ENCODE data around the gene MEGF11. TPM values are rescaled to one million over a fixed set of nuclear protein-coding genes. Genes with fewer than 3 reads are reported as not detected.

Gene MEGF11
- total RNA-seq, 1 experiment from 2014 or later: 0.02 TPM

DNA sequence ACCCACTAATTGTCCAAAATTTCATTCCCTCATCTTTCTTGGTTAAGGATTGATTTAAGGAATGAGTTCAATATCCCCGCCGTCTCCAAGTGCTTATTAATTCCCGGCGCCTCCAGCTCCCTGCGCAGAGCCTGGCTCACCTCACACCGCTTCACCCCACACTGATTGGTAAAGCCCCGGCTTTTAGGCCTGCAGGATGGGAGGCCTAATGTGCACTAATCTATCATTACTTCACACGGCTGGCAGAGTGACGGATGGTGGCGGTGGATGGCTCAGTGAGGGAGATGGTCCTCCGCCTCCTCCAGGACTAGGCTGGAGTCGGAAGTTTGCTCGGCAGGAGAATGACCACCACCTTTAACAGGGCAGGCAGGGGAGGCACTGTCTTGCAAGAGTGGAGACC is 81.7 kb downstream of the MEGF11 start:
- DNase-seq (ENCODE audit: low read depth): no peak

GRCh38 chr15:66170716-66171115 is 82.8 kb downstream of the MEGF11 start:
- no peak for DNase-seq (ENCODE audit: low read depth)

GRCh38 chr15:66170042-66170441 is 83.5 kb downstream of the MEGF11 start:
- DNase-seq (ENCODE audit: low read depth): no peak

DNA sequence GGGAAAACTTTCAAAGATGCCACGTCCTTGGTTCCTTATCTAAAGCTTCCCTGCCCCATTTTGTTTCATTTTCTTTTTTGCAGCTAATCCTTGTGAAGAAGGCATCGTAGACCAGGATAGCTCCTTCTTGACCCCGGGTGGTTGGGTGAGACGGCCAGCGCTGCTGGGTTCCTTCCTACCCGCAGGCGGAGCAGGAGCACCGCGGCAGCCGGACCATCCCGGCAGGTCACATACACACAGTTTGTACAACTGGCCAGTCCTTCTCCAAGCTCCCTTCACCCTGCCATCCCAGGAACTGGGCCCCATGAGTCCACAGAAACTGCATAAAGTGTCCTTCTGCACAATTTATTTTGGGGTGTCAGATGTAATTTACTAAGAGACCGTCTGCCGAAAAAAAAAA is 83.9 kb downstream of the MEGF11 start:
- DNase-seq (ENCODE audit: low read depth): no peak

DNA sequence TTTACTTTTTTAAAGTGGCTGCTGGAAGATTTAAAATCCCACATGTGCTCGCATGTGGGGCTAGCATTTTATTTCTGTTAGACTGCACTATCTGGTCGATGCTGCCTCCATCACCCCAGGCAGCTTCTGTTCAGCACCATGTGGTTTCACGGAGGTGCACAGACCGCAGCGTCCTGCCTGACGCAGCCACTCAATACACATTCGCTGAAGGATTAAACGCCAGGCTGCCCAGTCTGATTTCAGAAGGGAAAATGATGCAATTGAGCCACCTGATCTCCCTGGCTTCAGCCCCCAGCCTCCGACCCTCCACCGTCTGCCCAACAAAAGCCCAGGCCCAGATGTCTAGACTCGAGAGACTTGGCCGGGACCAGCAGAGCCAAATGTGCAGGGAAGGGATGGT is 84.5 kb downstream of the MEGF11 start:
- no peak for DNase-seq (ENCODE audit: low read depth)

DNA sequence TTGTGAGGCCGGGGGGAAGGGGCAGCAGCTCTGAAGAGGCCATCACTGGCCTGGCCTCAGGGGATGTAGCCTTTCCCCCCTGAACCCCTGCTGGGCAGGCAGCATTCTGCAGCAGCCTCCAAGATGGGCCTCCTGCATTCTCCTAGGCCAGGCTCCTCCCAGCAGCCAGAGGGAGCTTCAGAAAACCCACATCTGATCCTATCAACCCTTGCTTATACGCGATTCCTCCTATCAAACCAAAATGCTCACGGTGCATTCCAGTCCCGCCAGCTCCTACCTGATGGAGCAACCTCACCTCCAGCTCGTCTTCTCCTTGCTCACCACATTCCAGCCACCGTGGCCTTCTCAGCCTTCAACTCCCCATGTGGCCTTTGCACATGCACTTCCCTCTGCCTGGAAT is 85.7 kb downstream of the MEGF11 start:
- DNase-seq (ENCODE audit: low read depth): no peak

- DNase-seq (ENCODE audit: low read depth): no peak
These were observed 87.7 kb downstream of the MEGF11 start for GRCh38 chr15:66165856-66166255.

DNA sequence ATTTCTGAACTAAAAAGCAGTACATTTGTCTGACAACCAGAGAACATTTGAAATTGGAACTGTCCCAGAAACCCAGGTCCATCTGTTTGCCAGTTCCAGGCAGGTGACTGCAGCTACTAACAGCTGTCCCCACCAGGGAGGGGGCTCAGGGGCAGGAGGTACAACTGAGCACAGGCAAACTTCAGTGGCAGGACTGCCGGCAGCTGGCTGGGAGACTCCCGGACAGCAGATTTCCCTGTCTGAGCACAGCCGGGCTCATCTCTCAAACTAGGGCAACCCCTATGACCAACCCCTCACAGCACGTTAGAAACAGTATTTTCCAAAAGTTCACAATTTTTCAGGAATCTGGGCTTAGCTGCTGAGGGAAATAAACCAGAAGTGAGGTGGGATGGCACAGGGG is 88.8 kb downstream of the MEGF11 start:
- DNase-seq (ENCODE audit: low read depth): no peak

- DNase-seq (ENCODE audit: low read depth): no peak
These were observed 90.0 kb downstream of the MEGF11 start for GRCh38 chr15:66163553-66163952.

DNA sequence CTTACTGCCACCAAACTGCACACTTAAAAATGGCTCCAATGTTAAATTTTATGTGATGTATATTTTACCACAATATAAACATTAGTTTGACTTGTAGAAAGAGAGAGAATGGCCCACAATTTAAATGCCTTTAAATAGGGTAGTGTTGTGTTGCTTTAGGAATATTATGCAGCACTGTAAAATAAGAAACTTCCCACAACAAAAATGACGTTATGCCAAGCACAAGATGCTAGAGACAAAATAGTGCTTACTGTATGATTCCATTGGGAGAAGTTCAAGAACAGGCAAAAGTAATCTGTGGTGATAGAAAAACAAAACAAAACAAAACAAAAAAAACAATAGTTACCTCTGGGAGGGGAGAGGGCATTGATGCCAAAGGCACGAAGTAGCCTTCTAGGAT is 91.3 kb downstream of the MEGF11 start:
- no peak for DNase-seq (ENCODE audit: low read depth)

DNA sequence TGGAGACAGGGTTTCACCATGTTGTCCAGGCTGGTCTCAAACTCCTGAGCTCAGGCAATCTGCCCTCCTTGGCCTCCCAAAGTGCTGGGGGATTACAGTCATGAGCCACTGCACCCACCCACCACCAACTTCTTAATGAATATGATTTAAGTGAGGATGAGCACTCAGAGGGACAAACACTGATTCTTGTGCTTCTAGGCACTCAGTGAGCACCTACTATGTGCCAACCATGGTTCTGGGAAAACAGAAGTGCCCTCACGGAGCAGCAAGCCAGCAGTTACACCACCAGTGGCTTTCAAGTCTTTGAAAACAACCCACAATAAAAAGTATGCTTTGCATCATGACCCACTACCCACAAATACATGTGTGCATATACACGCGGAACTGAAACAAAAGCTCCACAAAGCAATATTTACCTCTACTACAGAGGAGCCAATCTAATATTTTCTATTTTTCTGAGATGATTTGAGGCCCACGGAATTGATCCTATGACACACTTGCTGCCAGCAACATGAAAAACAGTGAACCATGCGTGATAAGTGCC is 91.9 kb downstream of the MEGF11 start:
- no peak for DNase-seq (ENCODE audit: low read depth)

DNA sequence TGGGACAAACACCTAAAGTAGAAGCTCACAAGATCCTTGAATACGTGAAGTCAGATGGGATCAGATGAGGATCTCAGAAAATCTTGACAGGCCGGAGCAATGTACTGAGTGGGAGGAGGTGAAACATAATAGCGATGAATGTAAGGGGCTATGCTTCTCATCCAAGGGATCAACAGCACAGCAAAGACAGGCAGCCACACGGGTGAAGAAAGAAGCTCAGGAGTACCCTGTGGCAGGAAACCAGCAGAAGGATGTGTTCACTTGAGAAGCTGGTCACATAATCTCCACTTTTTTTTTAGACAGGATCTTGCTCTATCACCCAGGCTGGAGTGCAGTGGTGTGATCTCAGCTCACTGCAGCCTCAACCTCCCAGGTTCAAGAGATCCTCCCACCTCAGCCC is 92.4 kb downstream of the MEGF11 start:
- DNase-seq (ENCODE audit: low read depth): no peak

DNA sequence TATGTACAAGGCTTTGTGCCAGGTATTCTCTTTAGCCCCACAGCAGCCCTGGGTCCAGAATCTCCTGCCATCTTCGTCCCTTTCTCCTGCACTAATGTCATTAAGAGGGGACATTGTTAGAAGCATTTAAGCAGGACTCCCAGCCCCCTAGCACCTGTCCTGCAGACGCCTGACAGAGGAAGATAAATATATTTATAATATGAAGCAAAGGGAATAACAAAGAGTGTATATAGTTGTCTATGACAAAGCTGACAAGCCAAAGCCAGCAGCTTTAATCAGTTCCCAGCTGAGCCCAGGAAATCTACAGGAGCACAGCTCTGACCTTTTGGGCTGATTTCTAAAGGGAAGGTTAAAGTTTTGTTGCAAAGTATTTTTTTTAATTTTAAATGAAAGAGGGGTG is 96.0 kb downstream of the MEGF11 start:
- no peak for DNase-seq (ENCODE audit: low read depth)

DNA sequence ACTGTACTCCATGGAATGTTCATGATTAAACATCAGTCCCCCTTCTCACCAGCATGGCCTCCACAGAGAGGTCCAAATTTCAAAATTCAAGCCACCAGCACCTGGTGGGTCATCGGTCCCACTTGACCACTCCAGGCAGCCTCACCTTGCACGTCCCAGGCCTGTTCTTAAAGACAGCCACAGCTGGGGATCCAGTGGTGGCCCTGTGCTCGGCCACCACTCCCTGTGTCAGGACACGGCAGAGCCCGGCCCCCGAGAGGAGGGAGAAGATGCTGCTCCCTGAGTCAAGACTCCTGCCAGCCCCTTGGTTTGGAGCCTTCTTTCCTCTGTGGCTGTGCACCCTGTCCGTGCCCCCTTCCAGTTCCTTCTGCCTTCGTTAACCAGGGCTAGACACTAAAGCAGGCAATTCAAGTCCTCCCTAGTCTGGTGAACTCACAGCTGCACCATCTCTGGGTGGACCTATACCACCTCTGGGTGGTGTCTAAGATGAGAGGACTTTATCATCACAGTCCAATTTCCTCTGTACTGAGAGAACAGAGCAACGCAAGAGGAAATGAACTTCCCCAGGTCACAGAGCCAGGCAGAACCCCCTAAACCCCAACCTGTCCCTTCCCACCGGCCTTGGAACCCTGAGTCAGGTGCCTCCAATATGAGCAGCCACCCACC is 97.1 kb downstream of the MEGF11 start:
- no peak for DNase-seq (ENCODE audit: low read depth)

DNA sequence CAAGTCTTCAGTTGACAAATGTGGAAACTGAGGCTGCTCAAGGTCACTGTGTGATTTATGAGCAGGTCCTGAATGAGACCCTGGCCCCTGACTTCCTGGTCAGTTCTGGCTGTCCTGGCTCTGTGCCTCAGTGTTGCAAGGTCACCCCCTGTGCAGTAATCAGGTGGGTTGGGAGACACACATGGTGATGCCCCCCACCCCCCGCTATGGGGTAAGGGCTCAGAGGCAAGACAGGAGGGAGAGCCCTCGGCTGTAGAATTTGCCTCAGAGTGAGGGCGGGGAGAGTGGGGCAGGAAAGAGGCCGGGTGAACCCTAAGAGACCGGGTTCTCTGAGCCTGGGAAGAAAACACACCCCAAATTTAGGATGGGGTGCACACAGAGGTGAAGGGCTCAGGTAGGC is 98.5 kb downstream of the MEGF11 start:
- DNase-seq (ENCODE audit: low read depth): no peak

- no peak for DNase-seq (ENCODE audit: low read depth)
These were observed 99.0 kb downstream of the MEGF11 start for GRCh38 chr15:66154581-66154980.

DNA sequence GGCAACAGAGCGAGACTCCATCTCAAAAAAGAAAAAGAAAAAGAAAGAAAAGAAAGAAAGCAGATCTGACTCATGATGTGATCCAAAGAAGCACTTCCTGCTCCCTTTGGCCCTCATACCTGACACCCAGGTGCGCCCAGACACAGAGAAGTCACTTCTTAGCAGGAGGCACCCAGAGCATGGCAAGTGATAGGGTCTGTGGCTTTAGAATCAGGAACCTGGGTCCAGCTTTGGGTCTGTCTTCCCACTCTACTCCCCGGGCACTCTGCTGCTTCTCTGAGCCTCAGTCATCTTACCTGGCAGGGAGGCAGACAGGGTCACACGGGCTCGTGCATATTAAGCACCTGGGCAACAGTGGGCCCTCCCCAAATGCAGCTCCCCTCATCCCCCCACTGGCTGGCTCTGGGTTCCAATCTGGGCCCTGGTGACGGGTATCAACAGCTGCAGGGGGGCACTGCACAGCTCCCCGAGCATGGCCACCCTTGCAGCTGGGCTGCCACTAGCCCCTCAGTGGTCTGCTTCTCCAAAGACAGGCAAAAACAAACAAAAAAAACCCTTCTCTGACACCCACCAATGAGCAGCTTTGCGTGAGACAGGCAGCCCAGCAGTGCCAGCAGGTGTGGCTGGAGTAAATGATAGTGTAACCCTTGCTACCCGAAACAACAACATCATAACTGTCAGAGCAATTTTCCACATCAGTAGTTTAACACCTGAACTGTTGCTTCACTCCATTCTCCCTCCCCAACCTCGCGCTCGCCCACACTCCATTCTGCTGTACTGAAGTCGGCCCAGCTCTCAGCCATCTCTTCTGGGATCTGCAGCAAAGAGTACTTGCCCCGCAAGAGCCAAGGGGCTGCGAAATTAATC is 99.8 kb downstream of the MEGF11 start:
- no peak for DNase-seq (ENCODE audit: low read depth)

DNA sequence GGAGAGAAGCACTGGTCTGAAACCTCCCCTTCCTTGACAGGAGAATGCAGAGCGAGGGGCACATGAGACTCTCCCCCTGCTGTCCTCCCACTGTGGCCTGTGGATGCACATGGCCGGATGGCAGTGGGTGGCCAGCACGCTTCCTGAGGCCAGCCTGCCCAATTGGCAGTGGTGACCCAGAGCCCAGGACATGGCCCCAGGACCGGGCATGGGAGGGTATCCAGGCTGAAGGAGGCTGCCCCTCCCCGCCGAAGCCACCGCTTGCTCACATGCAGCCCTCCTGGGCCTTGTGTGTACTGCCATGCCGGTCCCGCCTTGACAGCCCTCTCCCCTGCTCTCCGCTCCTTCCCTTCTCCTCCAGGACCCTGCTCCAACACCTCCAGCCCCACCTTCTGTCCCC is 100.9 kb downstream of the MEGF11 start:
- DNase-seq (ENCODE audit: low read depth): no peak

DNA sequence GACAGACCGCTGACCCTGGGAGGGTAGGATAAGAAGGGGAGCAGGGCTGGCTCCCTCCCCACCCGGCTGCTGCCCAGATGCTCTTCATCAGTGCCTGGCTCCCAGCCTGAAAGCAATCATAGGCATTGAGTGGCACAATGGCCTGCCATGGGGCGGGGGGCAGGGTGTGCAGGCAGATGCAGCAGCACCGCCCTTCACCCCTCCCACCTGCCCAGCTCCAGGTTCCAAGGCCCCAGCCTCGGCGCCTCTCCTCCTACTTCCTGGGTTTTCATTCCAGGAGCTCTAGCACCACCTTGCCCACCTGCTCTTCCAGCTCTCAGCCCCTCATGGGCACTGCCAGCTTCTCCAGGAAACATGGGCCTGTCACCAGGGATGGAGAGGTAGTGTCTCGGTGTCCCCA is 101.7 kb downstream of the MEGF11 start:
- no peak for DNase-seq (ENCODE audit: low read depth)

DNA sequence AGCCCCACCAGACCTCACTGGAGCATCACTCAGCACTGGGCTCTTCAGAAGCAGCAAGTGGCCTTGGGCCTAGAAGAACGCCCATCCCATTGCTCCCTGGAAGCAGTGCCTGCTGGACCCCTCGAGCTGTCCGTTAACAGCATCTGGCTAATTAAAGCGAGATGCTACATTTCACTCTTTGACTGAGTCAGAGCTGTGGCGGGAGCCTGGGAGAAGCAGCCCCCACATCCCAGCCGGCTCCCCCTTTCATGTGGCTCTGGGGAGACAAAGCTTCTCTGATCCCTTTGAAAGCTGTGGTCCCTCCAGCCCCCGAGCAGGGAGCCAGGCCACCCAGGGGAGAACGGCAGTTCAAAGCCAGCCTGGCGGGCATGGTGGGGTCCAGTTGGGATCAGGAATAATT is 103.7 kb downstream of the MEGF11 start:
- no peak for DNase-seq (ENCODE audit: low read depth)

- no peak for DNase-seq (ENCODE audit: low read depth)
These were observed 105.4 kb downstream of the MEGF11 start for GRCh38 chr15:66148187-66148586.

DNA sequence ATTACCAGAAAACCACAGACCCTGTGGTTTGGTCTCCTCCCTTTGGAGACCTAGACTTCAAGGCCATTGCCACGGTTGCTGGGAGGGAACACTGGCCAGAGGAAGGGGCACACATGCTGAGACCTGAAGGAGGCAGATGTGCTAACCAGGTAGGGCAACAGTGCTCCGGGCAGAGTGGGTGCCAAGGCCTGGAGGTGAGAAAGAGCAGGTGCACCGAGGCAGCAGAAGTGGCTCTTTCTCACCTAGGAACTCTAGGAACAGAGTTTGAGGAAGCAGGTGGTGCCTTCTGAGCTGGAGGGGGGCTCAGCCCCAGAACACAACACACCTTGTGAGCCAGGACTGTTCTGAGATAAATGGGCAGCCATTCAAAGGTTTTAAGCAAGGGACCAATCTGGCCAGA is 106.1 kb downstream of the MEGF11 start:
- no peak for DNase-seq (ENCODE audit: low read depth)

GRCh38 chr15:66145726-66146182 is 107.8 kb downstream of the MEGF11 start:
- DNase-seq (ENCODE audit: low read depth): peak; percentile 8
